Right atrium auricular region (tissue), 2 donors: Measurements from ENCODE around the gene CEP131. TPM values are rescaled to one million over a fixed set of nuclear protein-coding genes. Genes with fewer than 3 reads are reported as not detected.

Experiments used
- DNase-seq: peaks from one replicate; pipeline ENCODE4 v3.0.0-alpha.2; 2019; ENCODE audit warnings: low spot score
- H3K27ac ChIP-seq, 2 donors: fragments of 200-600 bp; sonication (generic); 1 replicate in 1 of 2; 2 replicates in 1 of 2; pipeline ENCODE4 v1.5.1; 2016 to 2019
- H3K27me3 ChIP-seq, 2 donors: fragments of 200-600 bp; sonication (generic); one replicate each; pipeline versions ENCODE4 v1.5.1 to v1.6.0; 2017 to 2019
- H3K36me3 ChIP-seq: fragments of 200-600 bp; sonication (generic); one replicate; pipeline ENCODE4 v1.5.1; 2016
- H3K4me1 ChIP-seq, 2 donors: fragments of 200-600 bp; sonication (generic); one replicate each; pipeline versions ENCODE4 v1.5.1 to v1.6.0; 2017 to 2019
- H3K4me3 ChIP-seq, 2 donors: fragments of 200-600 bp; sonication (generic); 1 replicate in 1 of 2; 2 replicates in 1 of 2; pipeline ENCODE4 v1.5.1; 2017 to 2019; ENCODE audit warnings: mild to moderate bottlenecking in 1 of 2, moderate library complexity in 1 of 2
- H3K9me3 ChIP-seq, 2 donors: fragments of 200-600 bp; sonication (generic); one replicate each; pipeline ENCODE4 v1.5.1; 2019
- CTCF ChIP-seq, 2 donors: fragments of 200-600 bp; sonication (generic); IDR thresholded peaks; one replicate each; pipeline ENCODE4 v1.5.1; 2019; ENCODE audit warnings: antibody characterized with exemption in 2 of 2
- total RNA-seq, 2 donors: library from RNA; depleted of rRNA; stranded (reverse); fragments of >200 nt; gene quantifications; one replicate each; pipeline ENCODE4 v1.1.0, GENCODE V29; 2016

Gene CEP131
- total RNA-seq, 2 donors from 2014 or later, result 5.5 to 6.2 TPM

GRCh38 chr17:81179220-81179619, 43.5 kb downstream of the CEP131 start:
- Histone ChIP-seq H3K4me3 (no peak overlapping the region), H3K36me3 (no peaks in the 10 kb centered on the region), H3K9me3 (peaks cover 0 to 6% of the 10 kb centered on the region in 2 donors), H3K4me1 (no peaks in the 10 kb centered on the region), H3K27me3 (no peaks in the 10 kb centered on the region), H3K27ac (no peak overlapping the region)
- no peak for DNase-seq
- no peak for TF ChIP-seq CTCF (IDR thresholded peaks at IDR 0.05)

- no peak overlapping the region for H3K4me3 ChIP-seq
- TF ChIP-seq CTCF (IDR thresholded peaks at IDR 0.05), result no peak
- no peak overlapping the region for H3K27ac ChIP-seq
- peaks cover 0 to 6% of the 10 kb centered on the region in 2 donors for H3K9me3 ChIP-seq
- H3K27me3 ChIP-seq, result no peaks in the 10 kb centered on the region
- no peaks in the 10 kb centered on the region for H3K36me3 ChIP-seq
- no peaks in the 10 kb centered on the region for H3K4me1 ChIP-seq
- DNase-seq, result no peak
Measured at GRCh38 chr17:81178136-81179091, 44.4 kb downstream of the CEP131 start.

GRCh38 chr17:81176666-81177065, 46.1 kb downstream of the CEP131 start:
- Histone ChIP-seq H3K27me3 (no peaks in the 10 kb centered on the region), H3K27ac (no peak overlapping the region), H3K4me1 (no peaks in the 10 kb centered on the region), H3K9me3 (peaks cover 0 to 6% of the 10 kb centered on the region in 2 donors), H3K36me3 (no peaks in the 10 kb centered on the region), H3K4me3 (no peak overlapping the region)
- DNase-seq, result no peak
- TF ChIP-seq CTCF (IDR thresholded peaks at IDR 0.05), result no peak

GRCh38 chr17:81173762-81174155, 49.0 kb downstream of the CEP131 start:
- Histone ChIP-seq H3K27ac (no peak overlapping the region), H3K9me3 (peaks cover 0 to 6% of the 10 kb centered on the region in 2 donors), H3K36me3 (no peaks in the 10 kb centered on the region), H3K27me3 (no peaks in the 10 kb centered on the region), H3K4me1 (no peaks in the 10 kb centered on the region), H3K4me3 (no peak overlapping the region)
- DNase-seq, result no peak
- no peak for TF ChIP-seq CTCF (IDR thresholded peaks at IDR 0.05)

GRCh38 chr17:81173052-81173761, 49.6 kb downstream of the CEP131 start:
- Histone ChIP-seq H3K27ac (no peak overlapping the region), H3K27me3 (no peaks in the 10 kb centered on the region), H3K36me3 (no peaks in the 10 kb centered on the region), H3K9me3 (peaks cover 0 to 6% of the 10 kb centered on the region in 2 donors), H3K4me1 (no peaks in the 10 kb centered on the region), H3K4me3 (no peak overlapping the region)
- no peak for TF ChIP-seq CTCF (IDR thresholded peaks at IDR 0.05)
- DNase-seq, result no peak
